HCT116 (cell line): ENCODE measurements around the gene FAM24B. TPM values are rescaled to one million over a fixed set of nuclear protein-coding genes. Genes with fewer than 3 reads are reported as not detected.

Source experiments
- ATAC-seq: fragments of 200-7000 bp; cut with Tn5 transposase; 2 replicates; pipeline ENCODE4 v1.9.1; 2020; ENCODE audit warnings: mild to moderate bottlenecking, moderate library complexity
- BruUV-seq: library from RNA; stranded (reverse); fragments of 400-500 nt; replicated peaks from 2 replicates; lab custom pipeline; 2021; lab: Mats Ljungman, UMichigan
- CTCF ChIA-PET: fragments of 300-600 bp; sonication (Branson Sonifier 250); formaldehyde crosslinking; loops from one replicate; lab custom pipeline; 2021; ENCODE audit warnings: antibody characterized with exemption; lab: Charles Lee
- POLR2A ChIA-PET: fragments of 300-600, 350-600 bp; sonication (Branson Sonifier 250); formaldehyde crosslinking; loops from one replicate; lab custom pipeline; 2021; ENCODE audit warnings: antibody characterized with exemption; lab: Charles Lee
- RAD21 ChIA-PET, 2 experiments: fragments of 300-600 bp; sonication (Branson Sonifier 250); formaldehyde crosslinking; loops; one replicate each; lab custom pipeline; 2023; ENCODE audit warnings: low total read pairs in 2 of 2; ENCODE audit not compliant: uncharacterized antibody in 2 of 2, unreplicated experiment in 2 of 2, low non-redundant PET in 1 of 2; lab: Charles Lee
- DNase-seq: peaks from one replicate; pipeline ENCODE4 v3.0.0-alpha.2; 2010; ENCODE audit warnings: low read depth, low spot score
- H2AFZ ChIP-seq: fragments of 200-600 bp; shearing (Covaris generic), sonication (generic); 2 replicates; pipeline ENCODE4 v1.6.1; 2017; ENCODE audit warnings: low read depth, mixed run types, mixed read lengths, antibody characterized with exemption, low read length; ENCODE audit not compliant: poor library complexity, severe bottlenecking
- H3K27ac ChIP-seq: 2 replicates; pipeline ENCODE4 v1.5.1; 2012; ENCODE audit warnings: low read depth, low read length
- H3K27me3 ChIP-seq: fragments of 200-600 bp; sonication (generic); 2 replicates; pipeline ENCODE4 v1.6.1; 2016; ENCODE audit warnings: mixed run types, low read length, mixed read lengths; ENCODE audit not compliant: insufficient read depth
- H3K36me3 ChIP-seq, 2 experiments: fragments of 200-500 bp in 1 of 2; fragments of 200-600 bp in 1 of 2; sonication (Bioruptor generic) in 1 of 2; sonication (generic) in 1 of 2; 2 replicates each; pipeline versions ENCODE4 v1.5.1 to v1.6.1; 2014 to 2016; ENCODE audit warnings: low read length in 2 of 2, inconsistent platforms in 1 of 2, mixed read lengths in 1 of 2, mixed run types in 1 of 2; ENCODE audit not compliant: insufficient read depth in 2 of 2, control insufficient read depth in 1 of 2
- H3K4me1 ChIP-seq, 2 experiments: fragments of 200-600 bp in 1 of 2; sonication (generic) in 1 of 2; 2 replicates each; pipeline versions ENCODE4 v1.5.1 to v1.6.1; 2012 to 2017; ENCODE audit warnings: low read length in 2 of 2, inconsistent platforms in 1 of 2, mild to moderate bottlenecking in 1 of 2, mixed read lengths in 1 of 2, mixed run types in 1 of 2, moderate library complexity in 1 of 2; ENCODE audit not compliant: insufficient read depth in 2 of 2, control insufficient read depth in 1 of 2
- H3K4me2 ChIP-seq: fragments of 200-600 bp; sonication (generic); 2 replicates; pipeline ENCODE4 v1.6.1; 2017; ENCODE audit warnings: mixed run types, low read length, mixed read lengths
- H3K4me3 ChIP-seq, 2 experiments: fragments of 200-600 bp in 1 of 2; sonication (generic) in 1 of 2; replicated peaks in 1 of 2; 2 replicates each; pipeline ENCODE4 v1.5.1; 2011 to 2016; ENCODE audit warnings: low read length in 2 of 2, control low read depth in 1 of 2, low read depth in 1 of 2, mild to moderate bottlenecking in 1 of 2, mixed read lengths in 1 of 2, mixed run types in 1 of 2
- H3K79me2 ChIP-seq: fragments of 200-600 bp; sonication (generic); 2 replicates; pipeline ENCODE4 v1.6.1; 2017; ENCODE audit warnings: mild to moderate bottlenecking, mixed run types, low read length, moderate library complexity, mixed read lengths; ENCODE audit not compliant: insufficient read depth
- H3K9ac ChIP-seq: fragments of 200-600 bp; sonication (generic); 2 replicates; pipeline ENCODE4 v1.6.1; 2016; ENCODE audit warnings: low read length, mixed read lengths
- H3K9me2 ChIP-seq: fragments of 200-600 bp; sonication (generic), shearing (Covaris generic); 2 replicates; pipeline ENCODE4 v1.6.1; 2017; ENCODE audit warnings: mixed run types, mild to moderate bottlenecking, moderate library complexity; ENCODE audit not compliant: insufficient read depth
- H3K9me3 ChIP-seq, 2 experiments: fragments of 200-500 bp in 1 of 2; fragments of 200-600 bp in 1 of 2; sonication (Bioruptor generic) in 1 of 2; sonication (generic) in 1 of 2; 2 replicates each; pipeline ENCODE4 v1.6.1; 2014 to 2017; ENCODE audit warnings: low read length in 2 of 2, mixed read lengths in 2 of 2, inconsistent platforms in 1 of 2, low read depth in 1 of 2, mild to moderate bottlenecking in 1 of 2, mixed run types in 1 of 2, moderate library complexity in 1 of 2; ENCODE audit not compliant: control insufficient read depth in 1 of 2, insufficient read depth in 1 of 2
- H4K20me1 ChIP-seq: fragments of 200-600 bp; sonication (generic), shearing (Covaris generic); 2 replicates; pipeline ENCODE4 v1.6.1; 2017; ENCODE audit warnings: mixed run types, mild to moderate bottlenecking, moderate library complexity; ENCODE audit not compliant: insufficient read depth
- CBX3 ChIP-seq: IDR thresholded peaks from 2 replicates; pipeline ENCODE4 v1.6.1; 2012; ENCODE audit warnings: low read depth
- EGR1 ChIP-seq: IDR thresholded peaks from 2 replicates; pipeline ENCODE4 v1.6.1; 2012; ENCODE audit warnings: low read depth
- ELF1 ChIP-seq: IDR thresholded peaks from 2 replicates; pipeline ENCODE4 v1.6.1; 2012; ENCODE audit warnings: low read depth, borderline replicate concordance
- EZH2 ChIP-seq: fragments of 200-600 bp; sonication (generic); IDR thresholded peaks from 2 replicates; pipeline ENCODE4 v1.6.1; 2017; ENCODE audit warnings: antibody characterized with exemption, mixed run types
- EZH2phosphoT487 ChIP-seq: fragments of 200-600 bp; IDR thresholded peaks from 2 replicates; pipeline ENCODE4 v1.6.1; 2018; ENCODE audit warnings: antibody characterized with exemption, borderline replicate concordance
- FOSL1 ChIP-seq: IDR thresholded peaks from 2 replicates; pipeline ENCODE4 v1.6.1; 2012; ENCODE audit warnings: low read depth
- JUND ChIP-seq: IDR thresholded peaks from 2 replicates; pipeline ENCODE4 v1.6.1; 2012
- MAX ChIP-seq: IDR thresholded peaks from 2 replicates; pipeline ENCODE4 v1.6.1; 2012
- POLR2A ChIP-seq: IDR thresholded peaks from 2 replicates; pipeline ENCODE4 v1.7.0; 2011; ENCODE audit warnings: borderline replicate concordance; ENCODE audit not compliant: insufficient read depth, insufficient read length; ENCODE audit errors: extremely low read depth
- POLR2AphosphoS5 ChIP-seq: IDR thresholded peaks from 2 replicates; pipeline ENCODE4 v1.6.1; 2011; ENCODE audit warnings: mild to moderate bottlenecking, low read depth, low read length, moderate library complexity
- SRF ChIP-seq: IDR thresholded peaks from 2 replicates; pipeline ENCODE4 v1.6.1; 2012; ENCODE audit warnings: low read depth
- TCF7L2 ChIP-seq: IDR thresholded peaks from 2 replicates; pipeline ENCODE4 v1.7.0; 2011; ENCODE audit warnings: borderline replicate concordance, inconsistent platforms; ENCODE audit not compliant: insufficient read depth, insufficient read length; ENCODE audit errors: extremely low read depth
- ZFX ChIP-seq: fragments of 450-650 bp; IDR thresholded peaks from 2 replicates; pipeline ENCODE4 v1.6.1; 2017
- intact Hi-C: fragments of 100-400 bp; cut with micrococcal nuclease; formaldehyde crosslinking; loops from 2 replicates; pipeline ENCODE4 v1.10.0; 2022
- total RNA-seq: library from RNA; stranded (reverse); gene quantifications from one replicate; pipeline ENCODE4 v1.2.1, GENCODE V29; 2021; ENCODE audit not compliant: unreplicated experiment
- TF ChIP-seq, protein P1 (sequence below): IDR thresholded peaks from 2 replicates; pipeline ENCODE4 v1.6.1; 2011; ENCODE audit warnings: mild to moderate bottlenecking, low read length, moderate library complexity; ENCODE audit not compliant: insufficient replicate concordance; ENCODE audit errors: extremely low read depth

Gene FAM24B
- total RNA-seq, 1 experiment from 2014 or later, result 6.8 TPM

DNA sequence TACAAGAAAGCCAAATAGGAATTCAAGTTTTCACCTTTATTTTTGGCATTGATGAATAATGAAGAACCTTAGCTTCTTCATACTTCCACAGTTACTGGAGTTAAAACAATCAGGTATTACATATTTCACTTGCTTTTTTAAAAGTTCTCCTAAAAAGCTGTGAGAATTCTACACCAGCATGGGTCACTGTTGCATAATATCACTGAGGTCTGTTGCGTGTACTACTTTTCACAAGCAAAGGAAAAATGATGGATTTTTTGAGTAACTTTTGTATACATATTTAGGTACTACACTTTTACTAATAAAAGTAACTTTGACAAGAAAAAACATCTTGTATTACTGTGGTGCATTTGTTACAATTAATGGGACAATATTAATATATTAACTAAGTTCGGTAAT lies 15.2 kb downstream of the FAM24B start:
- CTCF ChIA-PET, result no interaction called here
- H3K27ac ChIP-seq, result no peak overlapping the region
- no peak overlapping the region for H3K4me2 ChIP-seq

More for the DNA sequence above, 15.2 kb downstream of the FAM24B start:
- TF ChIP-seq POLR2A (no peak), MAX (no peak), SRF (no peak), JUND (no peak), EZH2 (no peak), CBX3 (no peak), EZH2phosphoT487 (no peak), EGR1 (no peak), TCF7L2 (no peak), POLR2AphosphoS5 (no peak), ELF1 (no peak), ZFX (no peak), FOSL1 (no peak)
- TF ChIP-seq, protein P1, sequence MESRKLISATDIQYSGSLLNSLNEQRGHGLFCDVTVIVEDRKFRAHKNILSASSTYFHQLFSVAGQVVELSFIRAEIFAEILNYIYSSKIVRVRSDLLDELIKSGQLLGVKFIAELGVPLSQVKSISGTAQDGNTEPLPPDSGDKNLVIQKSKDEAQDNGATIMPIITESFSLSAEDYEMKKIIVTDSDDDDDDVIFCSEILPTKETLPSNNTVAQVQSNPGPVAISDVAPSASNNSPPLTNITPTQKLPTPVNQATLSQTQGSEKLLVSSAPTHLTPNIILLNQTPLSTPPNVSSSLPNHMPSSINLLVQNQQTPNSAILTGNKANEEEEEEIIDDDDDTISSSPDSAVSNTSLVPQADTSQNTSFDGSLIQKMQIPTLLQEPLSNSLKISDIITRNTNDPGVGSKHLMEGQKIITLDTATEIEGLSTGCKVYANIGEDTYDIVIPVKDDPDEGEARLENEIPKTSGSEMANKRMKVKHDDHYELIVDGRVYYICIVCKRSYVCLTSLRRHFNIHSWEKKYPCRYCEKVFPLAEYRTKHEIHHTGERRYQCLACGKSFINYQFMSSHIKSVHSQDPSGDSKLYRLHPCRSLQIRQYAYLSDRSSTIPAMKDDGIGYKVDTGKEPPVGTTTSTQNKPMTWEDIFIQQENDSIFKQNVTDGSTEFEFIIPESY, result no peak
- no peaks in the 10 kb centered on the region for H3K9me3 ChIP-seq
- ChIA-PET RAD21 (no interaction called here), POLR2A (no interaction called here)
- intact Hi-C loops, result no loop called here
- ATAC-seq (no peak), DNase-seq (no peak)
- H3K9me2 ChIP-seq, result no peaks in the 10 kb centered on the region
- no peaks in the 10 kb centered on the region for H3K36me3 ChIP-seq
- no peak overlapping the region for H3K4me3 ChIP-seq
- BruUV-seq, result no TSS peak
- no peak overlapping the region for H2AFZ ChIP-seq
- H3K27me3 ChIP-seq, result no peaks in the 10 kb centered on the region
- H3K79me2 ChIP-seq, result peaks cover 76% of the 10 kb centered on the region
- peaks cover 0 to 26% of the 10 kb centered on the region in 2 experiments; a peak in 2 of 4 replicates for H3K4me1 ChIP-seq
- H4K20me1 ChIP-seq, result no peaks in the 10 kb centered on the region
- no peak overlapping the region for H3K9ac ChIP-seq
